Measurements from ENCODE around the gene MEFV.
A peak's percentile ranks its signal among the peaks of the same experiment; 100 is the strongest.
"Not testable (repeated sequence)": the region's sequence is repeated elsewhere in the genome, so short reads cannot be mapped to it uniquely, and the experiment has no call there.

Gene MEFV

DNA sequence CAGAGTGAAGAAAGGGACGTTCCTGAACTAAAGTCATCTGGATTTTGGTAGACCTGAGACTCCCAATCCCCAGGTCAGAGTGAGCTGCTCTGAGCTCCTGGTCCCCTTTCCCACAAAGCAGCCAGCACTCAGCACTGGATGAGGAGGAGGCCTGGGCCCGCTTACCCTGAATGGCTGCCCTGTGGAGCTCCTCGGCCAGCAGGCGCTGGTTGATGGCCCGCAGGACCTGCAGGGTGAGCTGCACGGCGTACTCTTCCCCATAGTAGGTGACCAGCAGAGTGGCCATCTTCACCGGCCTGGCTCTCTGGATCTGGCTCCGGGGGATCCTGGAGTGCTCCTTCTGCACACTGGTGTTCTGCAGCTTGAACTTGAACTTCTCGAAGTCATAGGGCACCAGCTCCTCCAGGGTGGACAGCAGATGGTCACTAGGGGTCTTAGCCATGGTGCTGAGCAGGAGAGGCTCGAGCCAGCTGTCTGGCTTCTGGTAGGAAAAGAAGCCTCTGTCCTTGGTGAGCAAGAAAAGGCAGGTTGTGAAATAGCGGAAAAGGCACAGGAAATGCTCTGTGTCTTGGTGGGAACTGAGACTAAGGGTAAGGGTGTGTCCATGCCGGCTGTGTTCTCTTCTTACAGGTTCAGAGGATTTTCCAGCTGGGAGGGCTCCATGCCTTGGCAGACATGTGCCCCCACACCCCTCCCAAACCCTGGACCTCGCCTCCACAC lies at the start of gene MEFV:
MEFV (minus strand) TSS at position 488 of the 720 bp plus-strand sequence; CDS start at position 442, 46 bp downstream.
- no peak for DNase-seq

- no peak for DNase-seq
These were observed 49.6 kb upstream of the MEFV start for GRCh38 chr16:3306078-3306477.

- DNase-seq = peak; percentile 53 to 97 (median 89)
These were observed 49.0 kb upstream of the MEFV start, which contains the start of the genes TIGD7 and ZNF75A for GRCh38 chr16:3305109-3306068. Gene TIGD7, minus strand, starts transcription at chr16:3305430. Its CDS starts 4,816 bp downstream, at chr16:3300614. Gene ZNF75A, plus strand, starts transcription at chr16:3305497. Its CDS starts 2,932 bp downstream, at chr16:3308429.

GRCh38 chr16:3304370-3304769 lies 47.9 kb upstream of the MEFV start:
- no peak for DNase-seq

GRCh38 chr16:3295783-3296182 lies 39.4 kb upstream of the MEFV start:
- peak in 4 of 51 donors; percentile 2 to 22 (median 4) for DNase-seq

DNA sequence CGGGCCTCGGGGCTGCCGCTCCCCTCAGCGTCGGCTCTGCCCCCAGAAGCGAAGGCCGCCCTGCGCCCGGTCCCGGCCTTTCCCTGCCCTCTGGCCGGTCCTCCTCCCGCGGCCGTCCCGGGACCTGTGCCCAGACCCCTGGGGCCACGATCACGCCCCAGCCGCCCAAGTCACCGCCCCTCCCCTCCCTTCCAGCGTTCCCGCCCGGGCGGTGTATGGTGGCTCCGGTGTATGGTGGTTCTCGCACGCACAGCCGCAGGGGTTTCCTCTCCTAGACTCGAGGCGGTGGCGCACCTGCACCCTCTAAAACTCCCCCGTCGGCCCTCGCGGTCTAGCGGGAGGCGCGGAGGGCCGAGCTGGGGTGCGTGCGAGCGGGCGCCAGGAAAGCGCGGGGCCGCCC lies 38.8 kb upstream of the MEFV start:
- DNase-seq = no peak

DNA sequence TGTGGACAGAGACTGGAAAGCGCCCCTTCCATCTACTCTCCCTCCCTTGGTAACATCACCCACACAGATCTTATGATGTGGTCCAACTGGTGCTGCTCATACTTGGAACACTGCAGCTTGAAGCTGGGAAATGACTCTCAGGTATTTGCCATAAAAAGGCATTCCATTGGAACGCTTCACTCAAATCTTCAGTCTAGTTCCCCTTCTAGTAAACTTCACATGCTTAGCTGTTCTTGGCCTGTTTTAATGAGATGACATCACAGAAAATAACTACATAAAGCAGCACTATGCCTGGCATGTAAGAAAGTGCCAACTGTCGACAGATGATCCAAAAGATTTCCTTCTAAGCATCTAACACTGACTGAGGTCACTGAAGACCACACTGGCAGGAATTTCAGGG lies 36.2 kb upstream of the MEFV start:
- DNase-seq = no peak

GRCh38 chr16:3289998-3290673 lies 33.7 kb upstream of the MEFV start:
- DNase-seq = no peak

- DNase-seq = no peak
These were observed 28.7 kb upstream of the MEFV start for GRCh38 chr16:3285131-3285530.

- peak in 4 of 51 donors; percentile 24 to 51 (median 34) for DNase-seq
These were observed 27.4 kb upstream of the MEFV start for GRCh38 chr16:3283543-3284447.

DNA sequence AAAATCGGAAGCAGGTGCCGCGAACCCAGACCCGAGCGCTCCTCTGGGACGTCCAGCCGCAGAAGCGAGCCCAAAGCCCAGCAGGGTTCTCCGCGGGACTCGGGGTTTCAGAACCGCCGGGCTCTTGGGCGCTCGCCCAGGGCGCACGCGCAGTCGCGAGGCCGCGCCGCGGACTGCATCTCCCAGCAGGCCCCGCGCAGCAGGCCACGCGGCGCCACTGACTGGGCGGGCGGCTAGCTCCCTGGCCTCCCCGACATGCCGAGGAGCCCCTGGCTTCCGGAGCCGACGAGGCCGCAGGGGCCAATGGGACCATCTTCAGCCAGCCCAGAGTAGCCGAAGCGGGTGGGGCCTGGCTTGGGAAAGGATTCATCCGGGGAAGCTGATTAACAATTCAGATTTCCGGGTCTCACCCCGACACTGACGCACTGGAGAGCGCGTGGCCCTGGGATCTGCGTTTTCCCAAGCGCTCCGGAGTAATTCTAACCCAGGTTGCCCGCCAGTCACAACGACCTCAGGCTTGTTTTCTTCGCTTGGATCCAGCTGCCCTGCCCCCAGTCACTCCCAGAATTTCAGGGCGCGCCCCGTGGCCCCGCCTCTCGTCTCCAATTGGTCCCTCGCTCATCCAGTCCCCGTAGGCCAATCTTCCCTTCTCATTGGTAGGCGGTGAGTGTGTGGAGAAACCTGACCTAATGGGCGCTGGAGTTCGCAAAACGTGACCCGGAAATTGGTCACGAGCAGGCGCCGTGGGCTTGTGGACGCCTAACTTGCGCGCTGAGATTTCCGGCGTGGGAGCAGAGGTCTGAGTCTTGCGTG lies 26.5 kb upstream of the MEFV start, which contains the start of gene ZNF263:
ZNF263 (plus strand) TSS at position 762 of the 813 bp plus-strand sequence. CDS start 328 bp downstream, outside the sequence.
- peak; percentile 80 to 99 (median 94) for DNase-seq

GRCh38 chr16:3282103-3282729 lies 25.8 kb upstream of the MEFV start:
- no peak for DNase-seq

DNA sequence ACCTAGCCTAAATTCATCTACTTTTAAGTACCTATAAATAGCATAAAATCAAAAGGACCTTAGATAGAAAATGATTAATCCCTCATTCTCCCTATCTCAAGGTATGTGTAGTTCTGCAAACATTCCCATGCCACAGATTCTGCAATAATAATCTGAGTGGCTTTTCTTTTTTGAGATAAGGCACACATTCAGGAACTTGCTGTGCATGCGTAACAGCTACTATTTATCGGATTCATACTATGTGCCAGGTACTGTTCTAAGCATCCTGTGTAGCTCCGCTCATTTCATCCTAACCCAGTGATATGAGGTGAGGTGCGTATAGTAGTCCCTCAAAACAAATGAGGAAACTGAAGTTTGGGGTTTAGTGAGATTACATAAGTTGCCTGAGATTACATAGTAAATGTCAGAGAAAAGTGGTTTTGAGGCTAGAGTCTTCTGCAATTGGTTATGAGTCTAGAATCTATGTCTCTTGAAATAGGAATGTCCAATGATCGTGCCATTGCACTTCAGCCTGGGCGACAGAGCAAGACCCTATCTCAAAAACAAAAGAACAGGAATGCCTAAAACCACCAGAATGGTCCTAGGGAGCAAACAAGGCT lies 24.9 kb upstream of the MEFV start:
- no peak for DNase-seq

DNA sequence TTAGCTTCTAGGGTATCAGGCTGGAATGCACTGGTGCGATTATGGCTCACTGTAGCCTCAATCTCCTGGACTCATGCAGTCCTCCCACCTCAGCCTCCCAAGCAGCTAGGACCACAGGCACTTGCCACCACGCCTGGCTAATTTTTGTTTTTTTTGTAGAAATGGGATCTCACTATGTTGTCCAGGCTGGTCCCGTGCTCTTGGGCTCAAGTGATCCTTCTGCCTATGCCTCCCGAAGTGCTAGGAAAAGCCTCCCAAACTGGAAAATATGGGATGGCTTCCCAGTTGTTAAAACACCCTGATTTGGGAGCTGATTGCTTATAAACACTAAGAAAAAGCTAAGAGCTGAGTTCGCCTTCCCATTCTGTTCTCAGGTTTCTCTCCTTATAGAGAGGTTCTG lies 20.2 kb upstream of the MEFV start:
- DNase-seq = no peak

- no peak for DNase-seq
These were observed 18.5 kb upstream of the MEFV start for GRCh38 chr16:3274947-3275346.

GRCh38 chr16:3274490-3274889 lies 18.1 kb upstream of the MEFV start:
- no peak for DNase-seq

GRCh38 chr16:3271281-3271680 lies 14.8 kb upstream of the MEFV start:
- not testable (repeated sequence) for DNase-seq

GRCh38 chr16:3270718-3271117 lies 14.3 kb upstream of the MEFV start:
- not testable (repeated sequence) for DNase-seq

GRCh38 chr16:3268294-3268693 lies 11.9 kb upstream of the MEFV start:
- DNase-seq = no peak
